ENCODE data around the gene FBXO24.

Gene FBXO24

DNA sequence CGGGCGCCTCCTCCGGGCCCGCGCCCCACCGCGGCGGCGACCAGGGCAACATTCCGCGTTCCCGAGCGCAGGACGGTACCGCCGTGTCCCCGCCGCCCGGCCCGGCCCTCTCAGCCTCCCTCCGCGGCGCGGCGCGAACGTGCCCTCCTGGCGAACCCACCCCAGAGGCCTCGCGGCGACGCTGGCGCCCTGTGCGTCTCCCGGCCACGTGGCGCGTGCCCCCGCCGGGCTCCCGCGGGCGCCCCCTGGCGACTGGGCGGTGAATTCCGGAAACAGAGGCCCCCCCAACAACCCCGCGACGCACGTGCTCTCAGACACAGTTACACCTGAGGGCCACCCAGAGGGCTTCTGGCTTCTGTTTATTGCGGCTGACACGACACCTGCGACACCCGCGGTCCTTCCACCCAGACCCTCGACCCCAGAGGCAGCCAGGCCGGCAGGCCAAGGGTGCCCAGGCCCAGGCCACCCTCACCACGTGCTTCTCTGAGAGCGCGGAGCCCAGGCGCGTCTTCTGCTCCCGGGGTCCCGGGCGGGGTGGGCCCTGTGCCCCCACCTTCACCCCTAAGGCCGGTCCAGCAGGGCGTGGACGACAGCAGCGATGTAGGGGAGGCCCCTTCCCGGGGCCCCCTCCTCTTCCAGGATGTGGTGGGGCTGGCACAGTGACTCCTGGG is 12.3 kb upstream of the FBXO24 start, which contains the start of gene SAP25:
Gene SAP25 (minus strand): TSS at position 210 of the 671 bp plus-strand sequence. CDS start 158 bp downstream, at position 52.
- in situ Hi-C loops (cut with MboI; ENCODE audit: low sequenced_read_pairs) = no loop called here

DNA sequence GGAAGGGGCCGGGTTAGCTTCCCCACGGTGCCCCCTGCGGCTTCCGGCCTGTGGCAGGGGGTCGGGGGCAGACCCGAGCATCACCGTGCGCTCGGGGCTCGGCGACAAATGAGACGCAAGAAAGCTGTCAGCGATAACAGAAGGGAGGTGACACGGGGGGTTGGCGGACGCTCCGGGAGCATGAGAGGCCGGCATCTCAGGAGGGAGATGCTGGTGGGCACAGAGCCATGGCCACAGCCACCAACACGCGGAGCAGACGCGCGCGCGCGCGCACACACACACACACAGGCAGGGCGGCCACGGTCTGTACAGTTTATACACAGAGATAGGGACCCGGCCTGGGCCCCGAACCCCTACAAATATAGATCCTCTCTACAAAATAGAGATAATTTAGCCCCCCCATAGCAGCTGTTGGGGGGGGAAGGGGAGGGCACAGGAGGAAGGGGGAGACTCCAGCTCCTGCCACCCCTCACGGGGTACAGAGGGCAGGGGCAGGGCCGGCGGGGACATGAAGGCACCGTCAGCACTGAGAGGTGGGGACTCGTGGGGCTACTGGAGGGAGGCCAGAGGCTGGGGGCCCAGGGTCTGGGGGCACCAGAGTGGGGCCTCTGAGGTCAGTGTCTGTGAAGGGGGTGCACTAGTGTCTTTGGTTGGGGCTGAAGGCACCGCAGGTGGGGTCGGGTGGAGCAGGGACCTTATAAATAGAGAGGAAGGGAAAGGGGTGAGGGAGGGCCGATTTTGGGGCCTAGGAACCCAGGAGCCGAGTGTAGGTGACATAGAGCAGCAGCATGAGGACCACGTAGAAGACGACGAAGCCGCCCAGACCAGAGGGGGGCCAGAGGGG is 11.5 kb upstream of the FBXO24 start:
- in situ Hi-C loops (cut with MboI; ENCODE audit: low sequenced_read_pairs) = no loop called here

- in situ Hi-C loops (cut with MboI; ENCODE audit: low sequenced_read_pairs) = no loop called here
Observed at GRCh38 chr7:100575206-100575631, 10.9 kb upstream of the FBXO24 start.

DNA sequence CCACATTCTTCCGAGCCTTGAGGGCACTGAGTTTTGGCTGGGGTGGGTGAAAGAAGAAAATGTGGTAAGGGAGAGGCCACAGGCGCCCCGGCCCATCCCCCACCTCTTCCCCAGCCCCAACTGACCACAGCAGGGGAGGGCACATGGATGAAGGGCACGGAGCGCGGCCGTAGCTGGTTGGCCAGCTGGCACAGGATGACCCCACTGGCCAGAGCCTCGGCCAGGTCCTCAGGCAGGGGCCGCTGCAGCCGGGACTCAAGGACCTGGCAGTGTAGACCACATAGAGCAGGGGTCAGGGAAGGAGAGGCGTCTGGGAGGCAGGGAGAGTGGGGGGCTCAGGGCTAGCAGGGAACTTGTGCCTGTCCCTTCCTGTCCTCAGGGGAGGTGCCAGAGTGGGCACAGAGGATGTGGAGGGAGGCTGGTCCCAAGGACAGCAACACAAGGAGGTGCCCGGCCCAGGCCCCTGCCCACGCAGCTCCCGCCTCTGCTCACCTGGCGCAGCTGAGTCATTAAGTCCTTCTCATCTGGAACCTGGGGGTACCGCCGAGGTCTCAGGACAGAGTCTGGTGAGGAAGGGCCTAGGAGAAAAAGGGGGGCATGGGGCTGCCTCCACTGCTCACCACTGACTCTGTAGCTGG is 10.3 kb upstream of the FBXO24 start:
- in situ Hi-C loops (cut with MboI; ENCODE audit: low sequenced_read_pairs) = no loop called here

- in situ Hi-C loops (cut with MboI; ENCODE audit: low sequenced_read_pairs) = no loop called here
Observed at GRCh38 chr7:100576384-100576993, 9.6 kb upstream of the FBXO24 start.

DNA sequence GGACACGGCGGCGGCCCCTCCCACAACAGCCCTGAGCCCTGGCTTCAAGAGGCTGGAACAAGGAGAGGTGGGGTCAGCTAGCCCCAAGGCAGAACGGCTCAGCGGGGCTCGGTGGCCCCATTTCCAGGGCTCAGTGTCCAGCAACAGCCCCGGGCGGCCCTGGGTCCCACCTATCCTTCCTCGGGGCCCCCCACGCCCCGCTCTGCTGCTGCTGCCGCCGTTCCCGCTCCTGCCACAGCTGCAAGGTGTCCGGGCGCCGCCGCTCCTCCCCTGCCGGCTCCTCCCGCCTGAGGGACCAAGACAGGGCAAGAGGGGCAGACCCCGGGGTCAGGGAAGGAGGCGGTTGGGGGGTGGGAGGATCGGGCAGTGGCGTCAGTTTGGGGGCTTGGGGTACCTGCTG is 9.0 kb upstream of the FBXO24 start:
- in situ Hi-C loops (cut with MboI; ENCODE audit: low sequenced_read_pairs) = no loop called here

GRCh38 chr7:100577507-100577906 is 8.6 kb upstream of the FBXO24 start:
- in situ Hi-C loops (cut with MboI; ENCODE audit: low sequenced_read_pairs) = no loop called here

DNA sequence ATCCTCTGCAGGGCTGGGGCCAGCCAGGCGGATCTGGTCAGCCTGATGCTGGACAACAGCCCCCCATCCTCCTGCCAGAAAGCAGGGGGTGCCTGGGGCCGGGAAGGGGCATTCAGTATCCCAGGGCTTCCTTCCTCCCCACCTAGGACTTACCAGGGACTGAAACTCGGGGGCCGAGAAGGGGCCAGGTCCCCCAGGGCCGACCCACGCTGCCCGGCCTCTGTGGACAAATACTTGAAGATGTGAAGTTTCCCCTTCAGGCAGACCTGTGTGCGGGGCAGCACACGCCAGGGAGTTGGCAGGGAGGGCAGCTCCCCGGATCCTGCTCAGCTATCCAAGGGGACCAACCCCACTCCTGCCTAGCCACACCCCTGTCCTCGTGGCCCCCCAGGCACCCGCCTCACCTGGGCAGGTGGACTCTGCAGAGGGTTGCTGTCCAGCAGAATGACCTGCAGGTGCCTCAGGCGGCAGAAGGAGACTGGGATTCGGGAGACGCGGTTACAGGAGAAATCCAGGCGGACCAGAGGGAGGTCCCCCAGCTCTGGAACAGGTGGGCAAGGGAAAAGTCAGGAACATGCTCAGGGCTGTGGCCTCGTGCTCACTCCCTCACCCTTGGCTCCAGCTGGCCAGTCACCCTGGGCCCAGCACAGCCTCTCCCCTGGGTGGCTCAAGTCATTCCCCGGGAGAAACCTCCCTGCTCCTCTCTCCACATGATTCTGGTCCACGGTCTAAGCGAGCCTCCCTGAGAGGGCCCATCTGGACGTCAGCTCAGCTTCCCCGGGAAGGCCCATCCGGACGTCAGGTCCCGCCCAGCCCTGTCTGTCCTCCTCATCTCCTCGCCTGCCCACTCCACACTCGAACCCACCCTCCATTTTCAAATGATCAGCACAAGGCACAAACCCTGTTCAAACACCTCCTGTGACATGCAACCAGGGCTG is 7.6 kb upstream of the FBXO24 start:
- in situ Hi-C loops (cut with MboI; ENCODE audit: low sequenced_read_pairs) = no loop called here

DNA sequence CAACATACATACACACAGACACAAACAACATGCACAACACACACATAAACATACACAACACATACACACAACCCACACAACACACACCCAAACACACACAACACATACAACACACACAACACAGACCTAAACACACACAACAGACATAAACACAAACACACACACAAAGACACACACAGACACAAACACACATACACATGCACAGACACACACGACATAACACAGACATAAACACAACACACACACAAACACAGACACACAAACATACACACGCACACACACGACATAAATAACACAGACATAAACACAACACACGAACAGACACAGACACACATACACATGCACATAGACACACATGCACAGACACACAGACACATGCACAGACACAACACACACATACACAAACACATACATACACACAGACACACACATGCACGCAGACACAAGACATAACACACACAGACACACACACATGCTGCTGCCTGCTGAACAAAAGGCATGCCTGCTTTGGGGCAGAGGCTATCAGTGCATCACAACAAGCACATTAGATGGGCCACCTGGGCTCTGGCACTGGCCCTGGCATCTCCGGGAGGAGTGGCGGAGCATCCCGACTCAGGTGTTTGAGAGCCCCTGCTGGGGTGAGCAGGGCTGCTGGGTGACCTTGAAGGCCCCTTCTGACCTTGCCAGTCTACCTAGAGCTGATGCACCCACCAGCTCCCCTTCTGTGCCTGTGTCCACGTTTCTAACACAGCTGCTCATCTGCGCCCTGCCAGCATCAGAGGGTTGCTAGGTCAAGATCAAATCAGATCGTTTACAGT is 5.5 kb upstream of the FBXO24 start:
- in situ Hi-C loops (cut with MboI; ENCODE audit: low sequenced_read_pairs) = no loop called here

GRCh38 chr7:100582041-100582579 is 4.0 kb upstream of the FBXO24 start:
- in situ Hi-C loops (cut with MboI; ENCODE audit: low sequenced_read_pairs) = no loop called here

GRCh38 chr7:100582650-100583049 is 3.5 kb upstream of the FBXO24 start:
- in situ Hi-C loops (cut with MboI; ENCODE audit: low sequenced_read_pairs) = no loop called here

GRCh38 chr7:100583132-100584053 is 2.7 kb upstream of the FBXO24 start:
- in situ Hi-C loops (cut with MboI; ENCODE audit: low sequenced_read_pairs) = no loop called here

DNA sequence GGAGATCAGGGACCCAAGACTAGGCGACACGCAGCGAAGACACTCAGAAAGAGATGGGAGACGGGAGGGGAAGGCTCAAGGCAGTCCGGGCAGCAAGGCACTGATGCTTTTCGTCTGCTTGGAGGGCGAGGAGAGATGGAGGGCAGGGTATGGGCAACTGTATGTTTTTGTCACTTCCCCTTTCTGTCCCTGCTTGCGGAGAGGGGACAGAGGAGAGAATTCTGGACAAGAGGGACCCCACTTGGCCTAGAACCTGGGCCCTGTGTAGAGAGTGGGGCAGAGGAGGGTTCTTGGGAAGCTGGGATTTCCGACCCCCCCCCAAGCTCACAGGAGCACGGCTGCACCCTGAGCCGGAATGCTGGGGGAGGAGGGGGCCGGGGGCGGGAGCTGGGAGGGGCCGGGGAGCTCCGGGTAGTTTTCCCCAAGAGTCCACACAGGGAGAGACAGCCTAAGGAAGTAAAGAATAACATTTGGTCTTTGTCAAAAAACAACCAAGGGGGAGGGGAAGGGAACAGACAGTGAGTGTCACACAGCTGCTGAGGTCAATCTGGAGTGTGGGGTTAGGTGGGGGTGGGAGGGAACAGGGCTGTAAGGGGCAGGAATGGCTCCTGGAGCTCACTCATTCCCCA is 2.0 kb upstream of the FBXO24 start:
- in situ Hi-C loops (cut with MboI; ENCODE audit: low sequenced_read_pairs) = no loop called here

GRCh38 chr7:100584683-100585510 is 1.2 kb upstream of the FBXO24 start:
- in situ Hi-C loops (cut with MboI; ENCODE audit: low sequenced_read_pairs) = no loop called here

GRCh38 chr7:100585511-100586265 is 440 bp upstream of the FBXO24 start, which contains the start of gene LRCH4:
LRCH4 (minus strand) TSS chr7:100586129; CDS start chr7:100586100, 29 bp downstream.
- in situ Hi-C loops (cut with MboI; ENCODE audit: low sequenced_read_pairs) = no loop called here

GRCh38 chr7:100588438-100588837 is 2.3 kb downstream of the FBXO24 start:
- in situ Hi-C loops (cut with MboI; ENCODE audit: low sequenced_read_pairs) = no loop called here

All from hTERT RPE-1 (cell line).